Peyer's patch (tissue), 4 donors: ENCODE data around the gene GPR26.

Experiments used
- POLR2A ChIP-seq, 2 donors: fragments of 450-650 bp; IDR thresholded peaks; one replicate each; pipeline ENCODE4 v1.5.1; 2017; ENCODE audit warnings: antibody characterized with exemption in 2 of 2, mild to moderate bottlenecking in 2 of 2, moderate library complexity in 2 of 2
- TF ChIP-seq, protein P1 (sequence below), 6 experiments: fragments of 450-650 bp in 4 of 6; fragments of 200-600 bp in 2 of 6; sonication (generic) in 1 of 6; IDR thresholded peaks; one replicate each; pipeline ENCODE4 v1.5.1; 2017 to 2019; ENCODE audit warnings: antibody characterized with exemption in 6 of 6, mild to moderate bottlenecking in 3 of 6, moderate library complexity in 1 of 6

DNA sequence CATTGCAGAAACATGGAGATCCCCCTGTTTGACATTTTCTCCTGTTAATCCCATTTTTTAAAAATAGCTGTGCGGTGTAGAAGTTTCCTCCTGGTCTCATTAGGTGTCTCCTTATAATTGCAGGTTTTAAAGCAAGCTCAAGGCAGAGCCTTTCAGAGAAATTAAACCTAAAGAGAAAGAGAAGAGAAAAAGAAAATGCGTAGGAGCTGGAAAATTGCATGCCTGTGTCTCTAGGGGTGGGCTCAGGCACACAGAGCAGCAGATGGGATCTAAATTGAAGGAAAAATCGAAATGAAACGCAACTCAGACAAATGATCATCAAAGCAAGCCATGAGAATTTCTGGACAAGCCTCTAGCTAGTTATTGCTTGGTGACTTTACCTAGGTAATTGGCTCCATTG lies 40.1 kb downstream of the GPR26 start:
- TF ChIP-seq, protein P1, sequence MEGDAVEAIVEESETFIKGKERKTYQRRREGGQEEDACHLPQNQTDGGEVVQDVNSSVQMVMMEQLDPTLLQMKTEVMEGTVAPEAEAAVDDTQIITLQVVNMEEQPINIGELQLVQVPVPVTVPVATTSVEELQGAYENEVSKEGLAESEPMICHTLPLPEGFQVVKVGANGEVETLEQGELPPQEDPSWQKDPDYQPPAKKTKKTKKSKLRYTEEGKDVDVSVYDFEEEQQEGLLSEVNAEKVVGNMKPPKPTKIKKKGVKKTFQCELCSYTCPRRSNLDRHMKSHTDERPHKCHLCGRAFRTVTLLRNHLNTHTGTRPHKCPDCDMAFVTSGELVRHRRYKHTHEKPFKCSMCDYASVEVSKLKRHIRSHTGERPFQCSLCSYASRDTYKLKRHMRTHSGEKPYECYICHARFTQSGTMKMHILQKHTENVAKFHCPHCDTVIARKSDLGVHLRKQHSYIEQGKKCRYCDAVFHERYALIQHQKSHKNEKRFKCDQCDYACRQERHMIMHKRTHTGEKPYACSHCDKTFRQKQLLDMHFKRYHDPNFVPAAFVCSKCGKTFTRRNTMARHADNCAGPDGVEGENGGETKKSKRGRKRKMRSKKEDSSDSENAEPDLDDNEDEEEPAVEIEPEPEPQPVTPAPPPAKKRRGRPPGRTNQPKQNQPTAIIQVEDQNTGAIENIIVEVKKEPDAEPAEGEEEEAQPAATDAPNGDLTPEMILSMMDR (IDR thresholded peaks at IDR 0.05), result no peak
- no peak for TF ChIP-seq POLR2A (IDR thresholded peaks at IDR 0.05)
